ENCODE data around the gene FOXB1. TPM values are rescaled to one million over a fixed set of nuclear protein-coding genes. Genes with fewer than 3 reads are reported as not detected.

Gene FOXB1
- total RNA-seq (2021; ENCODE audit: unreplicated experiment) (0.64 TPM), Bru-seq, nascent RNA (percentile 25 among the genes with signal in this experiment), BruChase-seq, experiment 1, labeled RNA remaining after a 2-hour chase (percentile 30 among the genes with signal in this experiment), BruChase-seq, experiment 2, labeled RNA remaining after a 6-hour chase (percentile 35 among the genes with signal in this experiment)
- 0.17 TPM for polyA plus RNA-seq (2012; ENCODE audit: insufficient read length)
- long read RNA-seq: 0 reads

- H3K27me3 ChIP-seq (ENCODE audit: control insufficient read depth, insufficient read depth, low read length): peaks cover 52% of the 10 kb centered on the region
- H3K4me1 ChIP-seq (ENCODE audit: control insufficient read depth, insufficient read depth, low read length): peaks cover 15% of the 10 kb centered on the region
- intact Hi-C loops (cut with micrococcal nuclease; ENCODE audit: unreplicated experiment): loop anchor here (10.0 kb wide), 1 partner anchor 111 kb away; no protein-coding TSS in a partner anchor
- H3K4me3 ChIP-seq (ENCODE audit: low read depth in 2 of 2, low read length in 2 of 2): peak within 1 kb of the TSS; percentile 51 to 78
- peak; percentile 54 for ATAC-seq
- DNase-seq (ENCODE audit: low read depth, low spot score): no peak
- BruUV-seq (replicated peaks): no TSS peak
- no peak for TF ChIP-seq POLR2AphosphoS5 (IDR thresholded peaks at IDR 0.05; ENCODE audit: low read depth, low read length)
- TF ChIP-seq TCF7L2 (IDR thresholded peaks at IDR 0.05; ENCODE audit: low read depth, low read length): no peak
- no peak; the same call in 1 of the 2 replicates for TF ChIP-seq CTCF (IDR thresholded peaks at IDR 0.05)
- no peak for TF ChIP-seq SIN3A (IDR thresholded peaks at IDR 0.05; ENCODE audit: borderline replicate concordance, insufficient read depth, low read depth, low read length)
- TF ChIP-seq REST (IDR thresholded peaks at IDR 0.05; ENCODE audit: insufficient read depth in 1 of 2, low read depth in 2 of 2, low read length in 1 of 2): no peak
- in situ Hi-C loops (cut with HindIII; ENCODE audit: low pct_unique_long_range_greater_than_20kb, low sequenced_read_pairs): no loop called here
- CTCF ChIA-PET: interaction anchor here (0.6 kb wide), 4 partner anchors 10 to 439 kb away, joined by 3 to 11 read pairs (median 4); no protein-coding TSS in a partner anchor
- H3K9me3 ChIP-seq (ENCODE audit: control insufficient read depth, insufficient read depth, low read depth, low read length): no peaks in the 10 kb centered on the region
- POLR2A ChIA-PET: interaction anchor here (0.6 kb wide), 1 partner anchor 1788 kb away, joined by 9 read pairs; no protein-coding TSS in a partner anchor
- H3K27ac ChIP-seq (ENCODE audit: low read length): no peak within 1 kb of the TSS
- H3K36me3 ChIP-seq (ENCODE audit: control insufficient read depth, insufficient read depth, low read length): no peaks in the 10 kb centered on the region; the same call in 1 of the 2 replicates
Observed at GRCh38 chr15:60004009-60004845, at the start of gene FOXB1. TSS of gene FOXB1 (plus strand) at chr15:60004311. CDS start at chr15:60004964, 653 bp downstream.

- ChIA-PET CTCF (no interaction called here), POLR2A (no interaction called here)
- in situ Hi-C loops (cut with HindIII; ENCODE audit: low pct_unique_long_range_greater_than_20kb, low sequenced_read_pairs) (no loop called here), intact Hi-C loops (cut with micrococcal nuclease; ENCODE audit: unreplicated experiment) (no loop called here)
- ATAC-seq: no peak
- no peak for TF ChIP-seq SIN3A (IDR thresholded peaks at IDR 0.05; ENCODE audit: borderline replicate concordance, insufficient read depth, low read depth, low read length)
- no peak for TF ChIP-seq REST (IDR thresholded peaks at IDR 0.05; ENCODE audit: insufficient read depth in 1 of 2, low read depth in 2 of 2, low read length in 1 of 2)
- TF ChIP-seq POLR2AphosphoS5 (IDR thresholded peaks at IDR 0.05; ENCODE audit: low read depth, low read length): no peak
- no peak for TF ChIP-seq TCF7L2 (IDR thresholded peaks at IDR 0.05; ENCODE audit: low read depth, low read length)
- no peak for TF ChIP-seq CTCF (IDR thresholded peaks at IDR 0.05)
- no peaks in the 10 kb centered on the region for H3K27me3 ChIP-seq (ENCODE audit: control insufficient read depth, insufficient read depth, low read length)
- no peaks in the 10 kb centered on the region for H3K36me3 ChIP-seq (ENCODE audit: control insufficient read depth, insufficient read depth, low read length)
- no peak for DNase-seq (ENCODE audit: low read depth, low spot score)
- no peaks in the 10 kb centered on the region for H3K9me3 ChIP-seq (ENCODE audit: control insufficient read depth, insufficient read depth, low read depth, low read length)
- BruUV-seq (replicated peaks): no TSS peak
- no peak overlapping the region for H3K27ac ChIP-seq (ENCODE audit: low read length)
- peaks cover 3% of the 10 kb centered on the region for H3K4me1 ChIP-seq (ENCODE audit: control insufficient read depth, insufficient read depth, low read length)
- H3K4me3 ChIP-seq (ENCODE audit: low read depth in 2 of 2, low read length in 2 of 2): no peak overlapping the region
Observed at GRCh38 chr15:59958288-59958687, 45.8 kb upstream of the FOXB1 start.

All from Panc1 (cell line).